Stomach smooth muscle (tissue), 2 donors: Measurements from ENCODE around the gene GUCY2D.

Experiments used
- H3K27ac ChIP-seq: one replicate; pipeline ENCODE4 v1.7.0; 2013; ENCODE audit warnings: mild to moderate bottlenecking, low read length, inconsistent platforms
- H3K27me3 ChIP-seq, 2 donors: one replicate each; pipeline ENCODE4 v1.7.0; 2013; ENCODE audit warnings: low read length in 2 of 2; ENCODE audit not compliant: insufficient read depth in 2 of 2, control insufficient read depth in 1 of 2
- H3K36me3 ChIP-seq, 2 donors: one replicate each; pipeline ENCODE4 v1.7.0; 2013; ENCODE audit warnings: low read length in 2 of 2; ENCODE audit not compliant: control insufficient read depth in 2 of 2, insufficient read depth in 2 of 2
- H3K4me1 ChIP-seq: one replicate; pipeline ENCODE4 v1.7.0; 2013; ENCODE audit warnings: low read length; ENCODE audit not compliant: control insufficient read depth, insufficient read depth
- H3K4me3 ChIP-seq, 2 donors: one replicate each; pipeline ENCODE4 v1.7.0; 2013; ENCODE audit warnings: low read length in 2 of 2
- H3K9ac ChIP-seq, 2 donors: one replicate each; pipeline ENCODE4 v1.7.0; 2013; ENCODE audit warnings: low read length in 2 of 2, mild to moderate bottlenecking in 1 of 2
- H3K9me3 ChIP-seq, 2 donors: one replicate each; pipeline ENCODE4 v1.7.0; 2013; ENCODE audit warnings: low read length in 2 of 2; ENCODE audit not compliant: control insufficient read depth in 2 of 2
- donor health status: healthy.
- donor health status: Pancreatic carcinoma.

Gene GUCY2D

GRCh38 chr17:7972131-7972785 lies 30.2 kb upstream of the GUCY2D start:
- Histone ChIP-seq H3K27ac (no peak overlapping the region), H3K4me1 (no peaks in the 10 kb centered on the region), H3K27me3 (peaks cover 0 to 2% of the 10 kb centered on the region in 2 donors), H3K4me3 (no peak overlapping the region), H3K36me3 (no peaks in the 10 kb centered on the region), H3K9me3 (peaks cover 0 to 10% of the 10 kb centered on the region in 2 donors), H3K9ac (no peak overlapping the region)

GRCh38 chr17:7974638-7975131 lies 27.7 kb upstream of the GUCY2D start:
- H3K4me1 ChIP-seq: no peaks in the 10 kb centered on the region
- no peak overlapping the region for H3K4me3 ChIP-seq
- H3K27me3 ChIP-seq: peaks cover 0 to 2% of the 10 kb centered on the region in 2 donors
- no peaks in the 10 kb centered on the region for H3K36me3 ChIP-seq
- no peak overlapping the region for H3K9ac ChIP-seq
- peaks cover 0 to 10% of the 10 kb centered on the region in 2 donors for H3K9me3 ChIP-seq
- H3K27ac ChIP-seq: no peak overlapping the region

- Histone ChIP-seq H3K9me3 (peaks cover 0 to 10% of the 10 kb centered on the region in 2 donors), H3K4me1 (no peaks in the 10 kb centered on the region), H3K27ac (no peak overlapping the region), H3K36me3 (no peaks in the 10 kb centered on the region), H3K27me3 (no peaks in the 10 kb centered on the region), H3K9ac (no peak overlapping the region), H3K4me3 (no peak overlapping the region)
Measured at GRCh38 chr17:7977039-7977438, 25.4 kb upstream of the GUCY2D start.

- H3K4me3 ChIP-seq: no peak overlapping the region
- no peaks in the 10 kb centered on the region for H3K36me3 ChIP-seq
- H3K27ac ChIP-seq: no peak overlapping the region
- H3K9ac ChIP-seq: no peak overlapping the region
- no peaks in the 10 kb centered on the region for H3K4me1 ChIP-seq
- H3K9me3 ChIP-seq: peaks cover 0 to 10% of the 10 kb centered on the region in 2 donors
- H3K27me3 ChIP-seq: peaks cover 0 to 3% of the 10 kb centered on the region in 2 donors
Measured at GRCh38 chr17:7977805-7978204, 24.6 kb upstream of the GUCY2D start.

GRCh38 chr17:7982173-7982572 lies 20.2 kb upstream of the GUCY2D start:
- Histone ChIP-seq H3K27ac (no peak overlapping the region), H3K4me1 (no peaks in the 10 kb centered on the region), H3K9me3 (no peaks in the 10 kb centered on the region), H3K27me3 (peaks cover 0 to 8% of the 10 kb centered on the region in 2 donors), H3K9ac (no peak overlapping the region), H3K36me3 (no peaks in the 10 kb centered on the region), H3K4me3 (no peak overlapping the region)

GRCh38 chr17:7982666-7983065 lies 19.7 kb upstream of the GUCY2D start:
- Histone ChIP-seq H3K4me3 (no peak overlapping the region), H3K9me3 (no peaks in the 10 kb centered on the region), H3K27ac (no peak overlapping the region), H3K36me3 (no peaks in the 10 kb centered on the region), H3K9ac (no peak overlapping the region), H3K4me1 (no peaks in the 10 kb centered on the region), H3K27me3 (peaks cover 0 to 9% of the 10 kb centered on the region in 2 donors)

- Histone ChIP-seq H3K9me3 (no peaks in the 10 kb centered on the region), H3K4me1 (peaks cover 2% of the 10 kb centered on the region), H3K9ac (no peak overlapping the region), H3K27me3 (peaks cover 0 to 10% of the 10 kb centered on the region in 2 donors), H3K36me3 (no peaks in the 10 kb centered on the region), H3K4me3 (no peak overlapping the region), H3K27ac (no peak overlapping the region)
Measured at GRCh38 chr17:7984904-7985303, 17.5 kb upstream of the GUCY2D start.

GRCh38 chr17:7987112-7987893 lies 15.1 kb upstream of the GUCY2D start:
- Histone ChIP-seq H3K36me3 (no peaks in the 10 kb centered on the region), H3K9ac (no peak overlapping the region), H3K27me3 (peaks cover 0 to 10% of the 10 kb centered on the region in 2 donors), H3K27ac (no peak overlapping the region), H3K9me3 (no peaks in the 10 kb centered on the region), H3K4me3 (no peak overlapping the region), H3K4me1 (peaks cover 7% of the 10 kb centered on the region)

- no peak overlapping the region for H3K9ac ChIP-seq
- no peaks in the 10 kb centered on the region for H3K36me3 ChIP-seq
- no peaks in the 10 kb centered on the region for H3K9me3 ChIP-seq
- peaks cover 0 to 7% of the 10 kb centered on the region in 2 donors for H3K27me3 ChIP-seq
- H3K4me3 ChIP-seq: no peak overlapping the region
- no peak overlapping the region for H3K27ac ChIP-seq
- peaks cover 7% of the 10 kb centered on the region for H3K4me1 ChIP-seq
Measured at GRCh38 chr17:7988750-7989178, 13.7 kb upstream of the GUCY2D start.

GRCh38 chr17:7989781-7990655 lies 12.4 kb upstream of the GUCY2D start:
- Histone ChIP-seq H3K27ac (no peak overlapping the region), H3K4me3 (peak overlapping the region; percentile 58 to 72), H3K27me3 (peaks cover 0 to 7% of the 10 kb centered on the region in 2 donors), H3K4me1 (peaks cover 7% of the 10 kb centered on the region), H3K9ac (peak overlapping the region in 1 of 2 donors; percentile 21), H3K9me3 (no peaks in the 10 kb centered on the region), H3K36me3 (no peaks in the 10 kb centered on the region)
